ENCODE measurements around the gene PLEKHM1.

The PLEKHM1 gene

DNA sequence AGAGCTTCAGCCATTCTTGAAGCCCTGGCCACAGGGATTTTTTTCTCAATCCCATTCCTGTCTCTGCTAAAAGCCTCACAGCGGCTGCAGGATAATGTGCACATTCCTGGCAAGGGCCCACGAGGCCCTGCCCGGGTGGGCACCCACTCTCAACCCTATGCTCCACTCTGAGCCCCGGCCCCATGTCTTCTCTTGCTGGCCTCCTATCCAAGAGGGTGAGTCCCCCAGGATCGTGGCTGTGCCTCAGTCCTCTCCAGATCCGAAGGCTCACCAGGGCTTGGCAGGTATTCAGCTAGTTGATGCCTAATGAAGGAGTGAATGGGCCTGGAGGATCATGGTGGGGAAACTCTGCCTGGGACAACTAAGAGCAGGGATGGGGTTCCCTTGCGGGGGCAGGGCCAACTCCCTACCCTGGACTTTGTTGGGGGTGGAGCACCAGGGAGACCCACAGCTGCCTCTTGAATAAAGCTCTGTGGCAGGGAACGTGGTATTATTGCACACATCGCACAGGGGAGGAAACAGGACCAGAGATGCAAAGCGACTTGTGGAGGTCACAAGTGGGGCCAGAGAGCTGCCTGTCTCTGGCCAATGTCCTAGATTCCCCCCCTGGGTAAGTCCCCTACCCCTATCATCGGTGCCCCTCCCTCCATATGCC lies 63.2 kb downstream of the PLEKHM1 start:
- in situ Hi-C loops (cut with MboI; ENCODE audit: low sequenced_read_pairs) = no loop called here

DNA sequence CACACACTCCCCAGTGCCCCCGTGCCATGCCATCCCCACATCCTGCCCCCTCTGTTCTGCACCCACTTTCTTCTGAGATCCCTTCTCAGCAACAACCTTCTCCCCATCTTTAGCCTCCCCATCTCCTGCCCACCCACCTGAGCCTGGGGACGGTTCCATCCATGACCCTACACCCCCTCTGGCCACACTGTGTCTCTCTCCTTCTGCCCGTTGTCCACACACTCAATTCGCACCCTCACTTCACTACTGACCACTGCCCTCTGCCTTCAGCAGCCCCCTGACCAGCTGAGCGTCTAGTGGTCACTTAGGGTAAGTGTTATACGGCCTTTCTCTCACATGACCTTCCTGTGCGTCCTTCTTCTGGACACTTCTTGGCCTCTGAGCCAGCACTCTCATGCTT lies 64.0 kb downstream of the PLEKHM1 start:
- in situ Hi-C loops (cut with MboI; ENCODE audit: low sequenced_read_pairs) = no loop called here

DNA sequence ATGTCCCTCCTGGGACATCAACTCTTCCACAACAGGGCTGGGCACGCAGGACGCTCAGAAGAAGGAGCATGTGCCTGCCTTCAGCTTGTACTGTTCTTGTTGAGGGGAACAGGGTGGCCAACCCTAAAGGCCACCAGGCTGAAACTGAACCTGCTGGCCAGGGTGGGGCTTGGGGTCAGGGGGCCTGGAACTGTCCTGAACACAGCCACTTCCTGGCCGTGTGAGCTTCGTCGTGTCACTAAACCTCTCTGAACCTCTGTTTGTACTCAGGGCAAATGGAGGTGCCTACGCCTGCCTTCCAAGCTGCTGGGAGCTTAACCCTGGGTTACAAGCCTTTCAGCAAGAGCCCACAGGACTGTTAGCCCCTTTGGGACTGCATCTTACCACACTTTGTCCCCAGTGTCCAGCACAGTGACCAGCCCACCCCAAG lies 64.5 kb downstream of the PLEKHM1 start:
- in situ Hi-C loops (cut with MboI; ENCODE audit: low sequenced_read_pairs) = no loop called here

DNA sequence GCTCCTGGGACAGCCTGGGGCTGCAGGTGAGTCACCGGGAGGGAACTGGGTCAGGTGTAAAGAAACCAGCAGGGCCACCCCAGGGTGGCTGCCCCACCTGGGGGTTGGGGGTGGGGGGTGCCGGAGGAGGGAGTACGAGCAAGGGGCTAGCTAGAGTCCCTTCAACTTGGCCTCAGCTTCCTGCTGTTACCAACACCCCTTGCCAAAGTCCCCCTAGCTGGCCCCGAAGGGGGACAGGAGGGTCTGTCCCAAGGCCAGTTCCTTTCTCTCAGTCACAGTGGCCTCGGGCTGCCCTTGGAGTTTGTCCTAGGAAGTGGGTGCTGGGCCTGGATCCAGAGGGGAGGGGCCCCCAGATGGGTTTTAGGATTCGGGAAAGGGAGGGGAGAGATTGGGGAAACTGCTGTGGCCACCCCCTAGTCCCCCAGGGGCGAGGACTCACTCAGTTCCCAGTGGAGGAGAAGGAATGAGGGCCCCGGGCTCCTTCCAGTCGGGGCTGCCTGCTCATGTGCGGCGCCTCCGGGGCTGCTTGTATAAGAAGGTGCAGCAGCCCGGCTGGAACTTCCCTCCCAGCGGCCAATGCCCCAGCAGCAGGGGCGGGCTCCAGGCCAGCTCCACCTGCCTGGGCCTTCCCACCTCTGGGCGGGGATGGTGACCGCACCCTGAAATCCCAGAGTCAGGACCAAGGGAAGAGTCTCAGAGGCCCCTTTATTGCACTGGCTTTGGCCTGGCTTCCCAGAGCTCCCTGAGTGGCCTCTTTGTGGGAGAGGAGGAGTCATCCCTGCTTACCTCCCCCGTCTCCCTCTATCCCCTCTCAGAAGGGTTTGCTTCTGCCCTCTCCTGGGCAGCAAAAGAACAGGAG lies 65.2 kb downstream of the PLEKHM1 start:
- in situ Hi-C loops (cut with MboI; ENCODE audit: low sequenced_read_pairs) = no loop called here

DNA sequence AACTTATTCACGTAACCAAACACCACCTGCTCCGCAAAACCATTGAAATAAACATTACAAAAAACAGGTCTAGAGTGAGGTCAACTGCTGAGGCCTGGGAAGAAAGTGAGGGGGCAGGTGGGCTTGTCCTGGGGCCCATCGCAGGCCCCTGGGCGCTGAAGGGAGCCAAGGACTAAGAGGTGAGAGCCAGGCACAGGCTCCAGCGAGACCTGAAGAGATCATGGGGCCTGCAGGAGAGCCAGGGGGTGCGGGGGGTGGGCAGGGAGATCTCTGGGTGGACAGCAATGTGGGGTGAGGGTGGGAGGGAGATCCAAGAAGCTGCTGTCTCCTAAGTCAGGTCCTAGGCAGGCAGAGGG lies 65.8 kb downstream of the PLEKHM1 start:
- in situ Hi-C loops (cut with MboI; ENCODE audit: low sequenced_read_pairs) = no loop called here

DNA sequence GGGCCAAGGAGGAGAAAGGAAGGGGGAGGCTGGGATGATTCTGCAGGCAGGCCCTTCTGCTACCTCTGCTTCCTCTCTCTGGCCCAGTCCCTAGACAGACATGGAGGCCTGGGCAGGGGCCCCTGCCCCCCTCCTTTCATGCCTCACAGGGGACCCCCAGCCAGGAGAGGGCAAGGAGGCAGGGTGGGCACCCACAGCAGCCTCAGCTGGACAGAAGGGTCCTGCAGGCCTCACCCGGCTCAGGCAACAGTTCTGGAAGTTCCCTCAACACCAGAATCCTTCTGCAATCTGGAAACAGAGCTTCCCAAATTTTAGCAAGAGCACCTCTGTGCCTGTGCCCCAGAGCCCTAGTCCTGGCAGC lies 66.6 kb downstream of the PLEKHM1 start:
- in situ Hi-C loops (cut with MboI; ENCODE audit: low sequenced_read_pairs) = no loop called here

DNA sequence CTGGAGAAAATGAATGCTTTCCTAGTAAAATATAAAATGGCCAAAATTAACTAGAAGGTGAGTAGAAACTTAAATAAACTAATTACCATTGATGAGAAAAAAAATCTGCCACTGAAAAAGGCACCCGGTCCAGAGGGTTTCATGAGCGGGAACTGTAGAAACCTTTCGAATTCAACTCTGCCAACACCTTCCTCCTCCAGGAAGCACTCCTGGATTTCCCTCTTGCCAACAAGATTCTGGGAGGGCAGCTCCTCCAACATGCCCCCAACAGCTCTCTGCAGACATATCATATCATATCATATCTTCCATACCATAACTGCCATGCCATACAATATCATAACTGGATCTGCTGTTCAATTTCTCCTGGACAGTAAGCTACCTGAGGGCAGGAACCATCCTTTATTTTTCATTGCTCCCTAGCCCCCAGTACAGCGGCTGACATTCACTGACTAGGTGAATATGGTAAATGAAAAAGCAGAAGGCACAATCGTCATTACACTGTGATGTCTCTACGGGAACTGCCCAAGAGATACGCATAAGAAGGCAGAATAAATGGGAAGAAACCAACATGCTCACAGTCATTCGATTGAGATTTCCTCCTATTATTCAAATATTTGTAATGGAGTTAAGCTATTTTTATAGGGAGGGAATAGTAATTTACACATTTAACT lies 67.1 kb downstream of the PLEKHM1 start:
- in situ Hi-C loops (cut with MboI; ENCODE audit: low sequenced_read_pairs) = no loop called here

DNA sequence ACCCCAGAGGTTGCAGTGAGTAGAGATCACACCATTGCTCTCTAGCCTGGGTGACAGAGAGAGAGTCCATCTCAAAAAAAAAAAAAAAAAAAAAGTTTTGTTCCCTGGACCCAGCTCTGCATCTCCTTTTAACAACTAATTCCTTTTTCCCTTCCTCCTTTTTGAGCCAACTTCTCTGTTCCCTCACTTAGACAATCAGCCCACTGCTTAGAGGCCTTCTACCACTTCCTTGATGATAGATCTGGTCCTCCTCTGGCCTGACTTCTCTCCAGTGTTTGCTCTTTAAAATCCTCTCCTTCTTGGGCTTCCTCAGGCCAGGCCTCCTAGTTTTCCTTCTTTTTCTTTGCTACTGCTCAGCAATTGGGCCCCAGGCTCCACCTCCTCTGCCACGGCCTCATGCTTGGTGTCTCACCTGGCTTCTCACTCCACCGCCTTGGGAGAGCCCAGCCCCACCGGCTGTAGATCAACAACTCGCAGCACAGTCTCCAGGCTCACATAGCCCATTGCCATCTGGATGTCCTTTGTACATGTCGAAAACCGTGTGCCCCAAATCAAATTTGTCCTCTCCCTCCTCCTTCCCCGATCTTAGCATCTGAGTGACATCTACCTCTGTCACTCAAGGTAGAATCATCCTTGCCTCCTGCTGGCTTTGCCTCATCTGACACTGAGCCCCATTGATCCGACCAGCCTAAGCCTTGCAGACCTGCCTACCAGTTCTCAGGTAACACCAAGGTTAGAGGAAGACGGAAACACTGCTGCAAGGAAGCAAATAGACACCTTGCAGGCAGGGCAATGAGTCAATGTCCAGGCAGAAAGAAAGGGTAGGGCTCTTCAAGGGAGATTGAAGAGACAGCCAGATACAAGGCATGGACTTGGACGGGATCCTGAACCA lies 75.3 kb downstream of the PLEKHM1 start:
- in situ Hi-C loops (cut with MboI; ENCODE audit: low sequenced_read_pairs) = no loop called here

DNA sequence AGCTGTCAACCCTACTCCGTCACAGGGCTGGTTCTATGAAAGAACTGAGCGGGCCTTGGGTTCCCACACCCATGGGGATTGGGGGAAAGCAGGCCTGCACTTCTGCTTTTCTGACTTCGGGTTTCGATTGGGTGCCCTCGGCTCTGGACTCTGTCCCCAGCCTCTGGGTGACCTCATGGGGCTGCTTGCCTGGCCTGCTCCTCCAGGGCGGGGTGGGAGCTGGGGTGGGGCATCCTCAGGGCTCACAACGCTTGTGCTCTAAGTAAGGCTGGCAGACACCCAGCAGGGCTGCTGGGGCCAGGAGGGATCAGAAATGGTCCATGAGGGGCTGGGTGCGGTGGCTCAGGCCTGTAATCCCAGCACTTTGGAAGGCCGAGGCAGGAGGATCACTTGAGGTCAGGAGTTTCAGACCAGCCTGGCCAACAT lies 77.0 kb downstream of the PLEKHM1 start:
- in situ Hi-C loops (cut with MboI; ENCODE audit: low sequenced_read_pairs) = no loop called here

DNA sequence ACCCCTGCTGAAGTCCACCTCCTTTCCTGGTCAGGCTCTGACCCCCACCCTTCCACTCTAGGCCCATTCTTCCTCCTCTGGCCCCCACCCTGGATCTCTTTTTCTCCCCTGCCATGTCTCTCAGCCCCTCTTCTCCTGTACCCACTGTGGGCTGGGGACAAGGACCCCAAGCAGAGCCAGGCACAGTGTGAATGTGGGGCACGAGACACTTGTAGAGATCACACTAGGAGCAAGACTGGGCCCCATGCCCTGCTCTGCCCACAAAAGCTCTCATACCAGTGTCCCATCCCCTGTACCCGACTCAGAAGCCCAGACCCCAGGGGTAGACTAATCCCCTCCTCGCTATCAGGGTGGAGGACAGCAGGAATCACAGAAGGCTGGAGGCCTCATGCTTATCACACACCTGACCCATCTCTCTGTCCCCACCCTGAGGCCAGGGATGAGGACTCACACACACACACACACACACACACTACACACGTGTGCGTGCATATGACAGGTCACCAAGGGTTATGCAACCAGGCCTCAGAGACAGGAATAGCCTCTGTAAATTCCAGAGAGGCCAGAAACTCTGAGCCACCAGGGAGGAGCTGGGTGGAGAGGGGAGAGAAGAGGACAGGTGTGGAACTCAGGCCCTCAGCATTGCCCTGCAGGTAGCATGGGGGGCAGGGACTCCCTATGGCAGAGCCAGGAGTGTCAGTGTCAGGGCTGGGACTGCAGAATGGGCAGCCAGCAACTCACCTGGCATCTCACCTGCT lies 79.0 kb downstream of the PLEKHM1 start:
- in situ Hi-C loops (cut with MboI; ENCODE audit: low sequenced_read_pairs) = no loop called here

DNA sequence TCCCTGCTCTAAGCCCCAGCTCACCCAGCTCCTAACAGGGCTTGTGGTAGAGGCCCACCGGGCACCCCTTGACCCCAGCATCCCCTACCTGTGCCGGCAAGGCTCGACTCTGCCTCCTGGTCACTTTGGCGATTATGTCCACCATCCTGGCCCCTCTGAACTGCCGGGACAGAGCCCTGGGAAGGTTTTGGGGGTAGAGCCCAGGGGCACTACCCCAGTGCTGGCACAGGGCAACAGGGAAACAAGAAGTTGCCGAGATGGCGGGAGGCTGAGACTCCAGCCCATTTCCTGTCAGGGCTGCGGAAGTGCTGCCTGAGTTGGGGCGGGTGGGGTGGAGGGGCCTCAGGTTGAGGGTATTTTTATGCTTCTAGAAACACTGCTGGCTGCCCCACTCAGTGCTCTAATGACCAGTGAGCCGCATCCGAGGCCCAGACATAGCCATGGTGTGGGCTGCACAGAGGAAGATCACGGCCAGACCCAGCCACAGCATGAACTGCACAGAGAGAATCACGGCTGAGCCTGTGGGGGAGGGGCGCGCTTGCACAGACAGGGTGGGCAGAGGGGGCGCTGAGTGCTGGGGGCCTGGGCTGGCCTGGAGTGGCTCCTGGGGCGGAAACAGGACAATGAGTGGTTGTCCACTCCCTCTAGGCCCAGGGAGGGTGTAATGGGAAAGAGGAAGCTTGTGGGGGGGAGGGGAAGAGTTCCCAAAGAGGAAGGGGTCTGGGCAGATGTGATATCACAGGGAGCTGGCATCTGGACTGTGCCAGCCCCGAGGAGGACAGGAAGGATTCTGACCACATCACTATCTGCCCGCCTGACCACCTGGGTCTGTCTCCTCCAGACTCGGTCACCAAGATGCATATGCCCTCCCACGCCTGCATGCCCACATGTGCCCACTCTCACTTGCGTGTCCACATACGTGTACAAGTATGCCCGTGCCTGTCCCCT lies 80.1 kb downstream of the PLEKHM1 start:
- in situ Hi-C loops (cut with MboI; ENCODE audit: low sequenced_read_pairs) = no loop called here

DNA sequence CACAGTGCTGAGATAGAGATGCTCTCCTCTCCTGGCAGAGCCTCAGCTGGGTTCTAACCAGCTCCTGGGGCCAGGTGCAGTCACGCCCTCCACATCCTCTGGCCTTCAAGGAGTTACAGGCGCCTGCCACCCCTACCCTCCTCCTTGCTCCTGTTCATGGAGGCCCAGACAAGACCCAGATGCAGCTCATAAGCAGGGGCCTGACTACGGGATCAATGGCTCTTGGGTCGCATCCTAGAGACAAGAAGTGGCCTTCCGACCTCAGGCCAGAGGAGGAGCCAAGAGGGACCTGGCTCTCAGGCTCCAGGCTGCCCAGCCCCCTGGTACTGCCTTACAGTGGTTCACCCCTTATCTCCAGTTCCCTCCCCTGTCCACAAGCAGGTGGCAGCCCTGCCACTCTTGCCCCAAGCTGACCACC lies 80.9 kb downstream of the PLEKHM1 start:
- in situ Hi-C loops (cut with MboI; ENCODE audit: low sequenced_read_pairs) = no loop called here

DNA sequence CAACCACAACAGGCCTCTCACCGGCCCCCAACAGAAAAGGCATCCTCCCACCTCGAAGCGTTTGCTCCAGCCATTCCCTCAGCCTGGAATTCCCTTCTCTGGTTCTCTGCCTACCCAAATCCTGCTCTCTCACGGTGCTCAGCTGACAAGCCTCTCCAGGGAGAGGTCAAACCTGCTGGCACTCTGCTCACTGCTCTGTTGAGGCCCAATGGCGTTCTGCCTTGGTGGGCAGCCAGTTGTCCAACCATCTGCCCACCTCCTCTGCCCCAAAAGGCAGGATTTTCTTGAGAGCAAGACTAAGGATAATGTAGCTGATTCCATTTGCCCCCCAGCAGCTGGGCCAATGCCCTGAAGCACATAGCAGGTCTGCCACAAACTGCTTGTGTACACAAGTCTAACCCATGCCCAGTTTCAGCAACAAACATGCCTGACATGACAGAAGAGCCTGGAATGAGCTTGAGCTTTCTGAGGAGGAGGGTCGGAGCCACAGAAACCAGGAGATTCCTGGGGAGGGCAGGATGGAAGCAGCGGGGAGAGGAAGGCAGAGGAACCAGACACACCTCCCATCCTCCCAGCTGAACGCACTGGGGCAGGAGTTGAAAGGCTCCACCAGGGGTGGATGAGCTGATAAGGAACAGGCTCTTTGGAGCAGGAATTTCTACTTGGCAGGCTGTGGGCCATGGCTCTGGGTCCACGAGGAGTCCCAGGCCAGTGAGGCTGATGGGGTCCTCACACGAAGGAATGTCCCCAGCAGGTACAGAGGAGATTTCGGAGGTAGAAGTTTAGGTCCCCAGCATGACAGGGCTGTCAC lies 81.7 kb downstream of the PLEKHM1 start:
- in situ Hi-C loops (cut with MboI; ENCODE audit: low sequenced_read_pairs) = no loop called here

DNA sequence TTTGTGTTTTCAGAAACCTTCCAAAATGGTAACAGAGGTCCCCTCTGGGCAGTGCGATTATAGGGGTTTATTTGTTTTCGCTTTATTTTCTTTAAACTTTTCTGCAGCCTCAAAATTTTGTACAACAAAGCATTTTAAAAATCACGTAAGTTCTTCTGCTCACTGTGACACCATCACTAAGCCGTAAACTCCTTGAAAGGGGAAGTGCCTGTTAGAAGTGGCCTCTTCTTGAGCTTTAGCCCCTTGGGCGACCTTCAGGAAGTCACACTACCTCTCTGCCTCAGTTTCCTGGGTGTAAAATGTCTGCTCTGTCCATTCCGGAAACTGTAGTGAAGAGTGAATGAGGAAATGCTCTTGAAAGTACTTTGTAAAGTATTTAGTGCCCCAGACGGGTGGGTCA lies 84.4 kb downstream of the PLEKHM1 start:
- in situ Hi-C loops (cut with MboI; ENCODE audit: low sequenced_read_pairs) = no loop called here

DNA sequence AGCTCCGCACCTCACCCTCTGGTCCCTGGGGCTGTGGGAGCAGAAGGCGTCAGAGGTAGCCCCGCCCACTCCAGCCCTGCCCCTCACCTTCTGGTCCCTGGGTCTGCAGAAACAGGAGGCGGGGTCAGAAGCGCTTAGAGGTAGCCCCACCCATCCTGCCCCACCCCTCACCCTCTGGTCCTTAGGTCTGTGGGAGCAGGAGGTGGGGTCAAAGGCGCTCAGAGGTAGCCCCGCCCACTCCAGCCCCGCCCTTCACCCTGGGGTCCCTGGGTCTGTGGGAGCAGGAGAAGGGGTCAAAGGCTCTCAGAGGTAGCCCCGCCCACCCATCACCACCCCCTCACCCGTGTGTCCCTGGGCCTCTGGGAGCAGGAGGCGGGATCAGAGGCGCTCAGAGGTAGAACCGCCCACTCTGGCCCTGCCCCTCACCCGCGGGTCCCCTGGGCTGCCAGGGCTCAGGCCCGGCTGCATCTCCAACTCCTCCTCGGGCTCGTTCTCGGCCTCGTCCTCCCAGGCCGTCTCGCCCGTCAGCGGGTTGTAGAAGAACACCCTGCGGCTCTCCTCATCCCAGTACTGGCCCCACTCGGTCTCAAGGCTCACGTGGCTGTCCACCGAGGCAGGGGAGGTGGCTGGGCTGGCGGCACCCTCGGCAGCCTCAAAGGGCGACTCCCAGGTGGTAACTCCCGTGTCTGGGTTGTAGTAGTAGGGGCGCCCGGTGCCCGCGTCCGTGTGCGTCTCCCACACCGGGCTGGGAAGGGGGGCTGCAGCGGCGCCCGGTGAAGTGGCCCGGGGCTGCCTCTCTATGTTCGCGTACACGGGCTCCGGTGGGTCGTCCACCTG lies 85.1 kb downstream of the PLEKHM1 start:
- in situ Hi-C loops (cut with MboI; ENCODE audit: low sequenced_read_pairs) = no loop called here

DNA sequence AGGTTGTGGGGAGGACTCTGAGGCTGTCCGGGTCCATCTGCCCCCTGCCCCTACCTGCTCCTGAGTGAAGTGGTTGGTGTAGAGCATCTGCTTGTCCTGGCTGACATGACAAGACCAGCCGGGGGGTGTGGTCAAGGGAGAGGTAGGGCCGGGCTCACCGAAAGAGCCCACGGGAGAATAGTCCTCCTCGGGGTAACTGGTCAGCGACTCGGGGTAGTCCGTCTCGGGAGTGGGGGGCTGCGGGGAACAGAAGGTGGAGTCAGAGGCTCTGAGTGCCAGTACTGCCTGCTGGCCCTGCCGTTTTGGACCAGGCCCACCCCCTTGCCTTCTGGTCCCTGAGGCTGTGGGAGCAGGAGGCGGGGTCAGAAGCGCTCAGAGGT lies 85.7 kb downstream of the PLEKHM1 start:
- in situ Hi-C loops (cut with MboI; ENCODE audit: low sequenced_read_pairs) = no loop called here

DNA sequence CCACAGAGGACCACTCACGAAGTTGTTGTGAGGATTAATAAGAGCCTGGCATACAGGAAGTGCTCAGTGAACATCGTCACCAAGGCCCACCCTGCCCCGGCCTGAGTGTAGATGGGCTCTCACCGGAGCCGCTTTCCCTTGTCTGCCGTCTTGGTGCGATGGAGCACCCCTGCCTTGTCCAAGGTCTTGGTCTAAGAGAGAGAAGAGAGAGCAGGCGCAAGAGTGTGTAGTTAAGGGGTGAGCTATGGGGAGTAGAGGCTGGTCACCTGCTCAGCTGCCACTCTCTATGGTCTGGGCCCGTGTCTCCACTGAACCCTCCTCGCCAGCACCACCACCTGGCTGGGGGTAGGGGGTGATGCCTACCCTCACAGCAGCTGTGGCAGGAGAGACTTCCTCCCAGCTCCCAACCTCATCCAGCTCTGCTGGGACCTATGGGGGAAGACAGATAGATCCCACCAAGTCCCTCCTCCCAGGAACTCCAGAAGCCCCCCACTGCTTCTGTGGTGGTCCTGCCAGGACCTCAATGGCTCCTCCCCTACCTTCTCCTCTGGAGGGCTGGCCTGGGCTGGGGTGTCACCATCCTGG lies 86.5 kb downstream of the PLEKHM1 start:
- in situ Hi-C loops (cut with MboI; ENCODE audit: low sequenced_read_pairs) = no loop called here
